ENCODE results near the gene PDE1A.

The PDE1A gene

DNA sequence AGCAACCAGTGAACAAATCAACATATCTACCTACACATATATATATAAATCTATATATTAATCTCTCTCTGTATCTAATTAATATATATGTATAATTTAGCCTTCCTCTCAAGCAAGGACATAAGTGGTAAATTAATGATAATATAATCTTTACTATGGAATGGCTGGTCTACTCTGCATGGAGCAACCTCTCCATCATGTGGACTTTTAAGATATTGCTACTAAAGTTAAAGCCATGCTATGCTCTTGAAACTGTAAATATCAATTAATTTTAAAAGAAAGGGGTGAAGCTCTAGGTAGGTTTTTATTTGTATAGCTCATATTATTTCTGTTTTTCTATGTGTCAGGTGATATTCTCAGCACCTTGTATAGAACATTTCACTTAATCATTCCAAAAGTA, 294.2 kb downstream of the PDE1A start:
- no peak for DNase-seq

GRCh38 chr2:182128821-182129707, 297.8 kb downstream of the PDE1A start:
- DNase-seq = peak; percentile 15

DNA sequence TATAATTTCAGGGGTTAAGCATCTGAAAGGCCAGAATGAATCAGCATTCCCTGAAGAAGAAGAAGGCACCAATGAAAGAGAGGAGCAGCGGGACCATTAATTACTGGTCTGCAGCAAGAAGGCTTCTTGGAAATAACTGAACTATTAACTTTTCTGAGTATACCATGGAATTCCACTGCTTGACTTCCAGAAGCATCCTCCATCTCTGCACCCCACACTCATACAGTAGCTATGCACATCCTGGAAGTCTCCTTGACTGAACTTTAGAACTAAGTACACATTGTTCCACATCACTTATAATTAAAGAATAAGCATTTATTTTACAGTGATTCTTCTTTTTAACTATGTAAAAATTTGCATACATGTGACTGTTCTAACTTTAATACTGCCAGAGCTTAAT, 309.6 kb downstream of the PDE1A start:
- DNase-seq = no peak

DNA sequence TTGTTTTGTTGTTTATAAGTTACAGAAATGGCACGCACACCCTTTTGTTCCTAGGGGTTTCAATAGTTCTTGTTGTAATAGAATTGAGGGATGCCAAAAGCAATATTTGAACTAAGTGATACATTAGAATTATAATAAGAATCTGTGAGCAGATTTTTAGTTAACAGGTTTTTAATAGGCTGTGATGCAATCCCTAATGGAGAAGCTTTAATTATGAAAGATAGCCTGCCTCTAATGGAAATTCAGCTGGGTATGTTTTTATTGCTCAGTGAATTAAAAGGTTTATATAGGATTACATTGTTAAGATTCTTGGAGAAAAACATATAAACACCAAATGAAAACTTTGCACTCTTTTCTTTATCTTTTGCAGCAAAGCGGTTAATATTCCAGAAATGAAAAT, 310.1 kb downstream of the PDE1A start:
- no peak for DNase-seq

GRCh38 chr2:182115258-182115657, 311.6 kb downstream of the PDE1A start:
- DNase-seq = no peak

DNA sequence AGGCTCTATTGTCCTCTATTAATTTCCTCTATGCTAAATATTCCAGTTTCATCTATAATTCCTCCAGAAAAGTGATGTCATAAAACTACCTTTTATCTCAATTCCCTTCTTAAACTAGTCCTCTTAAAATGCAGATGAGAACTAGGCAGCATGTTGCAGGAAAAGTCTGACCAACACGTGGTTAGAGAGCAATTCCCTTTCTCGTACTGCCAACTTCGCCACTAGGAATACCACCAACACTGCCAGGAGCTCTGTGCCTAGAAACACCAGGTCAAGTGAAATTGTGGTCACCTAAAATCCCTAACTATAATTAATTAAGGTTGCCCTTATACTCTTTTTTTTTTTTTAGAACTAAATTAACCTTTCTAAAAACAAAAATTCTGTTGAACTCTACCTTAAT, 313.5 kb downstream of the PDE1A start:
- no peak for DNase-seq

GRCh38 chr2:182110347-182110746, 316.5 kb downstream of the PDE1A start:
- no peak for DNase-seq

GRCh38 chr2:182103526-182103925, 323.3 kb downstream of the PDE1A start:
- no peak for DNase-seq

DNA sequence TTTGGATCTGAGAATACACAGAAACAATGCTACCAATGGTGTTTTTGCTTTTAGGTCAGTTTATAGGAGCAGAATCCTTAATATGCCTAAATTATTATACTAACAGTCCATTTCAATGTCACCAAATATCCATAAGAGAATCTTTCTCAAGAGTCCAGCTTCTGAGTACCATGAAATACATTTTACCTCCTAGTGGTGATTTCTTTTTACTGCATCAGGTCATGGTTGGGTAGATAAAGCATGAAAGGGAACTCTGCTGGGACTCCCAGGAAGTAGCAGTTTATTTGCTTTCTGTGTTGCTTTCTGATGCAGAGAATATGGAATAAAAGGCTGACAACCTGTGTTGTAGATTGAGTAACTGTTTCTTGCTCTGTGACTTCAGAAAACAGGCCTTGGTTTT, 325.6 kb downstream of the PDE1A start:
- no peak for DNase-seq

DNA sequence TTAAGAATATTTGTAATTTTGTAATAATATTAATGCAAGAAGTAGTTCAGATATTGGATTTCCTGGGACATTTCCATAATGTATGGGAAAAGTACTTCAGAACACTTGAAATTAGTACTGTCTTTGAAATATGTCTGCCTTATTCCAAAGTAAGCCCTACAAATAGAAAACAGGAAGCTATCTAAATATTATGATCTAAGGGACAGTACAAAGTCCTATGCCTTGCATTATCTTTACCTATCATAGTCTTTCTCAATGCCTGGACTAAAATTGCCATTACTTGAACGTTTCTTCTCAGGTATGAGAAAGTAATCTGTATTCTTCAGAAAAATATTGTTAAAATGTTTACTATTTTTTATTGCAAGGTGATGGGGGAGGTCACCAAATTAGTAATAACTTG, 328.2 kb downstream of the PDE1A start:
- DNase-seq = no peak

DNA sequence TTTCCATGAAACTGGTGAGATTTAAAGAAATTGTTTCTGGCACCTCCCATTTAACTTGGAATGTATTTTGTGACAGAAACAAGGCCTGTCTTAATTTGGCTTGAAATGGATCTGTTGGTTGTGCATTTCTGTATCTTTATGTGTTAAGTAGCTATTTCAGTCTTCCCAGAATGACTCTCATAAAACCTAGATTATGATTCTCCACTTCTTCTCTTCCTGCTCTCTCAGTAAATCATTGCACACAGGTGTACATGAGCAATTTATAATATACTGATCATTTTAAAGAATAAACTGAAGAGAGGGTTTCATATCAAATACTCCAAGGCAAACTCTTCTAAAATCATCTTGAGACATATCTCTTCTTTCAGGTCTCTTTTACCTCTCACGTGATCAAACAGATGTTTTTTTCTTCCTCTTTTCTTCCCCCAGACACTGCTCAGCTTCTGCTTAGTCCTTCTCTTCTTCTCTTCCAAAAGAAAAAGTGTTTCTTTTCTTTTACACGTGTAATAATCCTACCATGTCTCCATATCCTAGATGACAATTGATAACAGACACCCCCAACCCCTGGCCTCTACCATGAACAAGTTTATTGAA, 329.2 kb downstream of the PDE1A start:
- DNase-seq = no peak

GRCh38 chr2:182090486-182090885, 336.4 kb downstream of the PDE1A start:
- no peak for DNase-seq

All from right kidney (tissue), 1 donor.